ENCODE measurements around the gene ISLR. TPM values are rescaled to one million over a fixed set of nuclear protein-coding genes. Genes with fewer than 3 reads are reported as not detected.

Gene ISLR
- polyA plus RNA-seq, 1 donor from 2014 or later: not detected

DNA sequence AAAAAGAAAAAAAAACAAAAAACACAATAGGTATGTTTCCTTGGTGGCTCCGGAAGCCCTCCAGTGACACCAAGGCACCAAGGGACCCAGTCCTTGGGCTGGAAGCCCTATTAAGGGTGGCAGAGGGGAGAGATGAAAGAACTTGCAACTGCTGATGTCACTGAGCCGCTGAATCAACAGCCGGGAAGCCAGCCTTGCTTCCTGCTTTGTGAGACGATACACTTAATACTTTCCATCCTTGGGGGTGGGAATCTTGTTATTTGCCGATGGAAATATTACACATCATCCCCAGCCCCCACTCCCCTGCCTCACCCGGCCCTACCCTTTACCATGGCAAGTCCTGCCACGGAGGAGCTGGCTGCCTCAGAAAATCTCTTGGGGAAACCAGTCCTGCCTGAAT, 48.8 kb upstream of the ISLR start:
- no peaks in the 10 kb centered on the region for H3K9me3 ChIP-seq (ENCODE audit: low read length)
- H3K79me2 ChIP-seq (replicated peaks; ENCODE audit: insufficient read depth, low read length): peaks cover 35% of the 10 kb centered on the region
- H4K20me1 ChIP-seq (ENCODE audit: insufficient read depth): no peaks in the 10 kb centered on the region
- no peak overlapping the region for H3K27ac ChIP-seq (ENCODE audit: low read length)
- no peaks in the 10 kb centered on the region for H3K9me2 ChIP-seq (ENCODE audit: insufficient read depth, low read length)
- no peaks in the 10 kb centered on the region for H3K27me3 ChIP-seq (ENCODE audit: insufficient read depth, low read depth, low read length)
- H3K4me2 ChIP-seq (ENCODE audit: low read length): no peak overlapping the region
- no peak overlapping the region for H2AFZ ChIP-seq (ENCODE audit: low read depth, low read length)
- no peaks in the 10 kb centered on the region for H3K36me3 ChIP-seq (ENCODE audit: insufficient read depth, low read length)
- peaks cover 9% of the 10 kb centered on the region for H3F3A ChIP-seq (ENCODE audit: insufficient read depth, low read length, poor library complexity, severe bottlenecking)
- TF ChIP-seq, protein P1, sequence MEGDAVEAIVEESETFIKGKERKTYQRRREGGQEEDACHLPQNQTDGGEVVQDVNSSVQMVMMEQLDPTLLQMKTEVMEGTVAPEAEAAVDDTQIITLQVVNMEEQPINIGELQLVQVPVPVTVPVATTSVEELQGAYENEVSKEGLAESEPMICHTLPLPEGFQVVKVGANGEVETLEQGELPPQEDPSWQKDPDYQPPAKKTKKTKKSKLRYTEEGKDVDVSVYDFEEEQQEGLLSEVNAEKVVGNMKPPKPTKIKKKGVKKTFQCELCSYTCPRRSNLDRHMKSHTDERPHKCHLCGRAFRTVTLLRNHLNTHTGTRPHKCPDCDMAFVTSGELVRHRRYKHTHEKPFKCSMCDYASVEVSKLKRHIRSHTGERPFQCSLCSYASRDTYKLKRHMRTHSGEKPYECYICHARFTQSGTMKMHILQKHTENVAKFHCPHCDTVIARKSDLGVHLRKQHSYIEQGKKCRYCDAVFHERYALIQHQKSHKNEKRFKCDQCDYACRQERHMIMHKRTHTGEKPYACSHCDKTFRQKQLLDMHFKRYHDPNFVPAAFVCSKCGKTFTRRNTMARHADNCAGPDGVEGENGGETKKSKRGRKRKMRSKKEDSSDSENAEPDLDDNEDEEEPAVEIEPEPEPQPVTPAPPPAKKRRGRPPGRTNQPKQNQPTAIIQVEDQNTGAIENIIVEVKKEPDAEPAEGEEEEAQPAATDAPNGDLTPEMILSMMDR (IDR thresholded peaks at IDR 0.05; ENCODE audit: poor library complexity, severe bottlenecking): no peak
- TF ChIP-seq TAF1 (IDR thresholded peaks at IDR 0.05; ENCODE audit: low read depth): no peak
- TF ChIP-seq, protein P2, sequence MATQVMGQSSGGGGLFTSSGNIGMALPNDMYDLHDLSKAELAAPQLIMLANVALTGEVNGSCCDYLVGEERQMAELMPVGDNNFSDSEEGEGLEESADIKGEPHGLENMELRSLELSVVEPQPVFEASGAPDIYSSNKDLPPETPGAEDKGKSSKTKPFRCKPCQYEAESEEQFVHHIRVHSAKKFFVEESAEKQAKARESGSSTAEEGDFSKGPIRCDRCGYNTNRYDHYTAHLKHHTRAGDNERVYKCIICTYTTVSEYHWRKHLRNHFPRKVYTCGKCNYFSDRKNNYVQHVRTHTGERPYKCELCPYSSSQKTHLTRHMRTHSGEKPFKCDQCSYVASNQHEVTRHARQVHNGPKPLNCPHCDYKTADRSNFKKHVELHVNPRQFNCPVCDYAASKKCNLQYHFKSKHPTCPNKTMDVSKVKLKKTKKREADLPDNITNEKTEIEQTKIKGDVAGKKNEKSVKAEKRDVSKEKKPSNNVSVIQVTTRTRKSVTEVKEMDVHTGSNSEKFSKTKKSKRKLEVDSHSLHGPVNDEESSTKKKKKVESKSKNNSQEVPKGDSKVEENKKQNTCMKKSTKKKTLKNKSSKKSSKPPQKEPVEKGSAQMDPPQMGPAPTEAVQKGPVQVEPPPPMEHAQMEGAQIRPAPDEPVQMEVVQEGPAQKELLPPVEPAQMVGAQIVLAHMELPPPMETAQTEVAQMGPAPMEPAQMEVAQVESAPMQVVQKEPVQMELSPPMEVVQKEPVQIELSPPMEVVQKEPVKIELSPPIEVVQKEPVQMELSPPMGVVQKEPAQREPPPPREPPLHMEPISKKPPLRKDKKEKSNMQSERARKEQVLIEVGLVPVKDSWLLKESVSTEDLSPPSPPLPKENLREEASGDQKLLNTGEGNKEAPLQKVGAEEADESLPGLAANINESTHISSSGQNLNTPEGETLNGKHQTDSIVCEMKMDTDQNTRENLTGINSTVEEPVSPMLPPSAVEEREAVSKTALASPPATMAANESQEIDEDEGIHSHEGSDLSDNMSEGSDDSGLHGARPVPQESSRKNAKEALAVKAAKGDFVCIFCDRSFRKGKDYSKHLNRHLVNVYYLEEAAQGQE (IDR thresholded peaks at IDR 0.05; ENCODE audit: borderline replicate concordance): no peak
- no peak overlapping the region for H3K4me3 ChIP-seq (ENCODE audit: low read length)
- no peak overlapping the region for H3K9ac ChIP-seq (ENCODE audit: low read length)

DNA sequence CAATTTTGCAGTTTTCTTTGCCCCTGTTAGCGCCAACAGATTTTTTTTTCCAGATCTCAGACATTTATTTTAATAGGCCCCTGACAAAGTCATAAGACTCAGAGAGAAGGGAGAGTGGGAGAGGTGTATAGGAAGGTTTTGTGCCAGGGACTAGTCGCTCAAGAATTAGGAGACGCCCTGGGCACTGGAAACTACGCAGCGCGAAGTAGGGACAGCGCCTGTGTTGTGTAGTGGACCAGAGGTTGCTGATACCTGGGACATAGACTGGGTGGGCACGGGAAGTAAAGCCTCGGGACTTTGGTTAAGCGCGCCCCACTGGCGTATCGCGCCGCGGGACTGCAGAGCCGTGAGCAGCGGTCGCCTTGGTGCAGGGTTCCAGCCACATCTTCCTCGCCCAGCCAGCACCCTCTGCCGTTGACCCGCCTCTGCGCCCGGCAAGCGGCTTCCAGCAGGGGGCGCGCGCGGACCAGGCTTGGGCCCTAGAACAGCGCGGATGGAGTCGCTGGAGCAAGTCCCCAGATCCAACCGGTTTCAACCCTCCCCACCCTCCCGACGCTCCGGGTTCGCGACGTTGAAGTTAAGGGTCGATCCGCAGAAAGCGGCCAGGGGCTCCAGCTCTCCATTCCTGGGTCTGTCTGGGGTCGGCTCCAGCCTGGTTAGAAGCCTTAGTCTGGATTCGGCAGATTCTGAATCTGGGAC, 46.1 kb upstream of the ISLR start:
- Histone ChIP-seq H3F3A (ENCODE audit: insufficient read depth, low read length, poor library complexity, severe bottlenecking) (peaks cover 13% of the 10 kb centered on the region), H3K36me3 (ENCODE audit: insufficient read depth, low read length) (peaks cover 3% of the 10 kb centered on the region), H3K27me3 (ENCODE audit: insufficient read depth, low read depth, low read length) (no peaks in the 10 kb centered on the region), H3K9ac (ENCODE audit: low read length) (peak overlapping the region; percentile 100), H3K27ac (ENCODE audit: low read length) (peak overlapping the region; percentile 100), H3K4me3 (ENCODE audit: low read length) (peak overlapping the region; percentile 95), H3K9me3 (ENCODE audit: low read length) (peaks cover 4% of the 10 kb centered on the region), H3K4me2 (ENCODE audit: low read length) (peak overlapping the region; percentile 100), H4K20me1 (ENCODE audit: insufficient read depth) (no peaks in the 10 kb centered on the region), H3K9me2 (ENCODE audit: insufficient read depth, low read length) (no peaks in the 10 kb centered on the region), H3K79me2 (replicated peaks; ENCODE audit: insufficient read depth, low read length) (peaks cover 58% of the 10 kb centered on the region), H2AFZ (ENCODE audit: low read depth, low read length) (no peak overlapping the region)
- TF ChIP-seq EP300 (conservative IDR thresholded peaks at IDR 0.05; ENCODE audit: poor library complexity, severe bottlenecking): peak; percentile 65
- TF ChIP-seq SMC3 (conservative IDR thresholded peaks at IDR 0.05; ENCODE audit: poor library complexity): peak; percentile 100
- no peak for TF ChIP-seq MXI1 (conservative IDR thresholded peaks at IDR 0.05; ENCODE audit: poor library complexity, severe bottlenecking)
- peak; percentile 72 for TF ChIP-seq TAF1 (IDR thresholded peaks at IDR 0.05; ENCODE audit: low read depth)
- peak; percentile 93 for TF ChIP-seq POLR2AphosphoS5 (IDR thresholded peaks at IDR 0.05)
- TF ChIP-seq RAD21 (conservative IDR thresholded peaks at IDR 0.05): peak; percentile 100
- no peak for TF ChIP-seq EZH2 (IDR thresholded peaks at IDR 0.05; ENCODE audit: borderline replicate concordance, insufficient read depth, low read length, poor library complexity, severe bottlenecking)
- TF ChIP-seq, protein P2 (IDR thresholded peaks at IDR 0.05; ENCODE audit: borderline replicate concordance): peak; percentile 14
- TF ChIP-seq, protein P1 (IDR thresholded peaks at IDR 0.05; ENCODE audit: poor library complexity, severe bottlenecking): peak; percentile 99

Data from neural cell (in vitro differentiated cells).